A549 (cell line): ENCODE measurements around the gene DIP2C. TPM values are rescaled to one million over a fixed set of nuclear protein-coding genes. Genes with fewer than 3 reads are reported as not detected.
A peak's percentile ranks its signal among the peaks of the same experiment; 100 is the strongest.

Experiments
- ATAC-seq, 2 experiments: fragments of 200-7000 bp in 1 of 2; fragments of >200 bp in 1 of 2; cut with Nextera tagmentation in 1 of 2; cut with Tn5 transposase in 1 of 2; 3 replicates each; pipeline versions ENCODE4 v1.8.0 to v1.9.1; 2018 to 2020; ENCODE audit warnings: mild to moderate bottlenecking in 1 of 2, moderate library complexity in 1 of 2
- CTCF ChIA-PET: fragments of 300-600 bp; sonication (Branson Sonifier 250); formaldehyde crosslinking; extraction: SDS; loops from one replicate; lab custom pipeline; 2021; ENCODE audit warnings: antibody characterized with exemption, inconsistent platforms; lab: Yijun Ruan, JAX
- POLR2A ChIA-PET: fragments of 350-600 bp; formaldehyde crosslinking; extraction: SDS; loops from one replicate; lab custom pipeline; 2021; ENCODE audit warnings: antibody characterized with exemption, inconsistent platforms; lab: Yijun Ruan, JAX
- DNase-seq, 2 experiments: peaks; one replicate each; pipeline versions ENCODE4 v3.0.0 to v3.0.0-alpha.2; 2011 to 2016; ENCODE audit warnings: low read depth in 1 of 2, low spot score in 1 of 2
- FAIRE-seq: peaks from 2 replicates; lab custom pipeline; 2011; peaks lifted over from hg19 to GRCh38; lab: Jason Lieb, UNC
- H3K27ac ChIP-seq, 2 experiments: fragments of >200 bp; sonication (Bioruptor Twin); formaldehyde crosslinking; 3 replicates each; pipeline ENCODE4 v1.5.1; 2016 to 2017
- H3K4me1 ChIP-seq: fragments of >200 bp; sonication (Bioruptor Twin); formaldehyde crosslinking; 3 replicates; pipeline ENCODE4 v1.6.1; 2016
- H3K4me2 ChIP-seq: fragments of >200 bp; sonication (Bioruptor Twin); formaldehyde crosslinking; 3 replicates; pipeline ENCODE4 v1.6.1; 2016
- H3K4me3 ChIP-seq: fragments of >200 bp; sonication (Bioruptor Twin); formaldehyde crosslinking; 3 replicates; pipeline ENCODE4 v1.5.1; 2016
- H3K9me3 ChIP-seq: fragments of >200 bp; sonication (Bioruptor Twin); formaldehyde crosslinking; 3 replicates; pipeline ENCODE4 v1.6.1; 2016
- BCL3 ChIP-seq: fragments of >200 bp; sonication (Bioruptor Twin); formaldehyde crosslinking; IDR thresholded peaks from 3 replicates; pipeline ENCODE4 v1.6.1; 2016
- EHMT2 ChIP-seq: fragments of 200-600 bp; sonication (generic); IDR thresholded peaks from 2 replicates; pipeline ENCODE4 v1.6.1; 2016; ENCODE audit warnings: antibody characterized with exemption, low read depth, mild to moderate bottlenecking, moderate library complexity
- ESRRA ChIP-seq: fragments of 150-350 bp; IDR thresholded peaks from 2 replicates; pipeline ENCODE4 v1.6.1; 2014; ENCODE audit warnings: mild to moderate bottlenecking, low read length, borderline replicate concordance
- FOSL2 ChIP-seq, 2 experiments: fragments of 450-650 bp in 1 of 2; fragments of >200 bp in 1 of 2; sonication (Bioruptor Twin) in 1 of 2; formaldehyde crosslinking; IDR thresholded peaks; 2 replicates each; pipeline versions ENCODE4 v1.5.0 to v1.6.1; 2016 to 2020; ENCODE audit warnings: mild to moderate bottlenecking in 1 of 2, moderate library complexity in 1 of 2
- HES2 ChIP-seq: fragments of >200 bp; sonication (Bioruptor Twin); formaldehyde crosslinking; IDR thresholded peaks from 2 replicates; pipeline ENCODE4 v1.6.1; 2016
- HOXB13 ChIP-seq: fragments of 250-450 bp; sonication (Bioruptor Pico); IDR thresholded peaks from 2 replicates; pipeline ENCODE4 v1.5.0; 2020; ENCODE audit warnings: low read depth, mild to moderate bottlenecking, moderate library complexity
- HOXB5 ChIP-seq: fragments of 250-450 bp; sonication (Bioruptor Pico); IDR thresholded peaks from 2 replicates; pipeline ENCODE4 v1.5.0; 2020; ENCODE audit warnings: mild to moderate bottlenecking, moderate library complexity
- MAFK ChIP-seq: fragments of 450-650 bp; IDR thresholded peaks from 2 replicates; pipeline ENCODE4 v1.6.1; 2014; ENCODE audit not compliant: partially characterized antibody
- MAZ ChIP-seq: fragments of 150-350 bp; IDR thresholded peaks from 2 replicates; pipeline ENCODE4 v1.6.1; 2014; ENCODE audit warnings: antibody characterized with exemption, low read depth, low read length, borderline replicate concordance
- RARB ChIP-seq: fragments of 250-450 bp; sonication (Bioruptor Pico); IDR thresholded peaks from 2 replicates; pipeline ENCODE4 v1.8.0; 2021; ENCODE audit warnings: mild to moderate bottlenecking, moderate library complexity
- SMC3 ChIP-seq: fragments of >200 bp; sonication (Bioruptor Twin); formaldehyde crosslinking; IDR thresholded peaks from 3 replicates; pipeline ENCODE4 v1.6.1; 2018; ENCODE audit warnings: inconsistent platforms
- WGBS: methylation state at CpG from one replicate; pipeline ENCODE4 v1.1.6; 2017; ENCODE audit errors: missing lambda C conversion rate; 5-methylcytosine and 5-hydroxymethylcytosine counted together
- polyA plus RNA-seq, 4 experiments: library from polyadenylated mRNA; depleted of rRNA in 3 of 4; stranded (reverse); fragments of >200 nt; fragmentation: RNase III in 1 of 4; extraction: RNeasy Plus Mini Kit Qiagen cat#74134 plus additional on column Dnase treatment in 1 of 4; gene quantifications; 2 replicates in 3 of 4; 3 replicates in 1 of 4; pipeline ENCODE4 v1.2.3, GENCODE V29; 2011 to 2017
- TF ChIP-seq, protein P1 (sequence below): fragments of 200-600 bp; sonication (generic); IDR thresholded peaks from 2 replicates; pipeline ENCODE4 v1.6.1; 2016; ENCODE audit warnings: antibody characterized with exemption, mild to moderate bottlenecking, moderate library complexity

The DIP2C gene
- polyA plus RNA-seq, 2 of the 4 experiments (the other 2 are of a cell fraction): 3.7 to 5.0 TPM

DNA sequence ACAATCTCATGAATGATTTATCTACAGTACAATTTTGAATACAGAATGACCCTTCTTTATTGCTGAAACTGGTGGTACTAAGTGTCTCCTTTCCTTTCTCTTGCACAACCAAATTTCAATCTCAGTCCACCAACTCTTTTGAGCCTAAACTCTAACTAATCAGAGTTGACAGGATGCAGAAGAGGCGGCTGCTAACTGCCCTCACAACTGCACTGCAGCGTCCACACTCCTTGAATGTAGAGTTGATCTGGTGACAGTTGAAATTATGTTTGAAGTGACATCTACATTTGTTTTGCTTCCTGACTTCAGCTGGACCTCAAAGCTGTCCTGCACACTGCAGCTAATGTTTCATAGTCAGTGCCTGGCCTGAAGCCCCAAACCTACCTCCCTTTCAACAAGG lies 414.6 kb downstream of the DIP2C start:
- FAIRE-seq: no peak
- Histone ChIP-seq H3K4me2 (no peak overlapping the region), H3K4me1 (no peaks in the 10 kb centered on the region), H3K9me3 (no peaks in the 10 kb centered on the region), H3K4me3 (no peak overlapping the region), H3K27ac (no peak overlapping the region)
- ChIA-PET POLR2A (no interaction called here), CTCF (no interaction called here)
- TF ChIP-seq ESRRA (no peak), HOXB13 (CRISPR knock-in tag) (no peak)
- DNase-seq: no peak
- ATAC-seq: no peak
- 100% methylated on average over 2 of the region's 2 CpGs for WGBS

GRCh38 chr10:273088-273487 lies 416.4 kb downstream of the DIP2C start:
- WGBS: 94% methylated on average over 16 of the region's 16 CpGs
- TF ChIP-seq SMC3 (no peak), BCL3 (no peak), EHMT2 (no peak), HOXB5 (no peak)
- POLR2A ChIA-PET: no interaction called here

DNA sequence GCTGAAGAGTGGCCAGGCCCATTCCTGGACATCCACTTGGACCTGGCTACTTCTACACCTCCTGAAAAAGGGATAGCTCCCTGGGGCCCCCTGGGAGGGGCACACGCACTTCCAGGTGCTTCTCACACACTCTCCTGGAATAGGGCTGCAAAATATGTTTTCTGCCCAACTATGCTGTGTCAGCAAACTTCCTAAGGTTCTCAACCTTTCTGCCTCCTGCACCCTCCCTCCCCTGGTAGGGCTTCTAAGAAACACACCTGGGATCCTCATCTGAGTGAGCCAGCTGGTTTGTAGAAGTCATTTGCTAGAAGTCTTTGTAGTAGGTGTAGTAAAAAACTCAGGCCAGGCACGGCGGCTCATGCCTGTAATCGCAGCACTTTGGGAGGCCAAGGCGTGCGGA lies 417.7 kb downstream of the DIP2C start:
- FAIRE-seq (no peak), ATAC-seq (no peak), DNase-seq (no peak)
- POLR2A ChIA-PET: no interaction called here
- TF ChIP-seq, protein P1, sequence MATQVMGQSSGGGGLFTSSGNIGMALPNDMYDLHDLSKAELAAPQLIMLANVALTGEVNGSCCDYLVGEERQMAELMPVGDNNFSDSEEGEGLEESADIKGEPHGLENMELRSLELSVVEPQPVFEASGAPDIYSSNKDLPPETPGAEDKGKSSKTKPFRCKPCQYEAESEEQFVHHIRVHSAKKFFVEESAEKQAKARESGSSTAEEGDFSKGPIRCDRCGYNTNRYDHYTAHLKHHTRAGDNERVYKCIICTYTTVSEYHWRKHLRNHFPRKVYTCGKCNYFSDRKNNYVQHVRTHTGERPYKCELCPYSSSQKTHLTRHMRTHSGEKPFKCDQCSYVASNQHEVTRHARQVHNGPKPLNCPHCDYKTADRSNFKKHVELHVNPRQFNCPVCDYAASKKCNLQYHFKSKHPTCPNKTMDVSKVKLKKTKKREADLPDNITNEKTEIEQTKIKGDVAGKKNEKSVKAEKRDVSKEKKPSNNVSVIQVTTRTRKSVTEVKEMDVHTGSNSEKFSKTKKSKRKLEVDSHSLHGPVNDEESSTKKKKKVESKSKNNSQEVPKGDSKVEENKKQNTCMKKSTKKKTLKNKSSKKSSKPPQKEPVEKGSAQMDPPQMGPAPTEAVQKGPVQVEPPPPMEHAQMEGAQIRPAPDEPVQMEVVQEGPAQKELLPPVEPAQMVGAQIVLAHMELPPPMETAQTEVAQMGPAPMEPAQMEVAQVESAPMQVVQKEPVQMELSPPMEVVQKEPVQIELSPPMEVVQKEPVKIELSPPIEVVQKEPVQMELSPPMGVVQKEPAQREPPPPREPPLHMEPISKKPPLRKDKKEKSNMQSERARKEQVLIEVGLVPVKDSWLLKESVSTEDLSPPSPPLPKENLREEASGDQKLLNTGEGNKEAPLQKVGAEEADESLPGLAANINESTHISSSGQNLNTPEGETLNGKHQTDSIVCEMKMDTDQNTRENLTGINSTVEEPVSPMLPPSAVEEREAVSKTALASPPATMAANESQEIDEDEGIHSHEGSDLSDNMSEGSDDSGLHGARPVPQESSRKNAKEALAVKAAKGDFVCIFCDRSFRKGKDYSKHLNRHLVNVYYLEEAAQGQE: no peak
- TF ChIP-seq MAFK: peak; percentile 90
- no peak for TF ChIP-seq MAZ
- no peak for TF ChIP-seq HES2
- TF ChIP-seq SMC3: no peak
- TF ChIP-seq FOSL2 (IDR thresholded peaks at IDR 0.05): no peak
- no peak for TF ChIP-seq FOSL2 (CRISPR knock-in tag; IDR thresholded peaks at IDR 0.05)
- H3K4me3 ChIP-seq: no peak overlapping the region
- no peak overlapping the region for H3K4me2 ChIP-seq
- 95% methylated on average over 6 of the region's 6 CpGs for WGBS
- H3K4me1 ChIP-seq: peaks cover 9% of the 10 kb centered on the region
- CTCF ChIA-PET: interaction anchor here (1.3 to 2.1 kb wide), 2 partner anchors 7 to 9 kb away, joined by 4 to 5 read pairs; no protein-coding TSS in a partner anchor
- H3K27ac ChIP-seq: no peak overlapping the region
- H3K9me3 ChIP-seq: no peaks in the 10 kb centered on the region

More at GRCh38 chr10:273088-273487, 416.4 kb downstream of the DIP2C start:
- DNase-seq (no peak), FAIRE-seq (no peak), ATAC-seq (no peak)
- Histone ChIP-seq H3K27ac (no peak overlapping the region), H3K4me1 (no peaks in the 10 kb centered on the region), H3K4me3 (no peak overlapping the region), H3K4me2 (no peak overlapping the region), H3K9me3 (no peaks in the 10 kb centered on the region)
- CTCF ChIA-PET: interaction anchor here (0.6 to 1.3 kb wide), 2 partner anchors 8 to 75 kb away, joined by 3 to 4 read pairs; no protein-coding TSS in a partner anchor

DNA sequence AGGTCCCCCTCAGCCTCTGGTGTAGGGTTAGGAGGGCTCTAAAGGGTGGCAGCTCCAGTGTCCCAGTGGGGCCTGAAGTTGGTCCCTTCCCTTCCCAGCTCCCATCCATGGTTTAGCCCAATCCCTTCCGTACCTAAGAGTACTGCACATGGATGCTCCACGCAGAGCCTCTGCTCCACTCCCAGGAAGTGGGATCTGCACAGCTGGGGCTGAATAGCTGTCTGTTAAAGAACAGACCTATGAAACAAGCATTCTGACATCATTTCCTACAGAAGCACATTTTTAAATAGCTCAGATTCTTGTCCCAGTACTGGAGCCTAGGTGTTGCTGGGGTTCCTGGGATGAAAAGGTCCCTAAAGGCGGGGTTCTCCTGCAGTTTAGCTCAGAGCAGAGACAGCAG lies 418.3 kb downstream of the DIP2C start:
- H3K4me1 ChIP-seq: peaks cover 10% of the 10 kb centered on the region
- no peaks in the 10 kb centered on the region for H3K9me3 ChIP-seq
- H3K4me3 ChIP-seq: no peak overlapping the region
- CTCF ChIA-PET: interaction anchor here (1.0 to 2.1 kb wide), 3 partner anchors 8 to 20 kb away, joined by 3 to 5 read pairs (median 3); no protein-coding TSS in a partner anchor
- DNase-seq: no peak
- ATAC-seq: no peak
- TF ChIP-seq RARB: no peak
- no peak for TF ChIP-seq BCL3
- 96% methylated on average over 3 of the region's 3 CpGs for WGBS
- H3K4me2 ChIP-seq: no peak overlapping the region
- no peak overlapping the region; a peak in 1 of 6 replicates for H3K27ac ChIP-seq
- POLR2A ChIA-PET: no interaction called here
- FAIRE-seq: no peak
